Peyer's patch (tissue), 4 donors: ENCODE measurements around the gene ST3GAL4.

Source experiments
- POLR2A ChIP-seq, 2 donors: fragments of 450-650 bp; IDR thresholded peaks; one replicate each; pipeline ENCODE4 v1.5.1; 2017; ENCODE audit warnings: antibody characterized with exemption in 2 of 2, mild to moderate bottlenecking in 2 of 2, moderate library complexity in 2 of 2
- TF ChIP-seq, protein P1 (sequence below), 6 experiments: fragments of 450-650 bp in 4 of 6; fragments of 200-600 bp in 2 of 6; sonication (generic) in 1 of 6; IDR thresholded peaks; one replicate each; pipeline ENCODE4 v1.5.1; 2017 to 2019; ENCODE audit warnings: antibody characterized with exemption in 6 of 6, mild to moderate bottlenecking in 3 of 6, moderate library complexity in 1 of 6

DNA sequence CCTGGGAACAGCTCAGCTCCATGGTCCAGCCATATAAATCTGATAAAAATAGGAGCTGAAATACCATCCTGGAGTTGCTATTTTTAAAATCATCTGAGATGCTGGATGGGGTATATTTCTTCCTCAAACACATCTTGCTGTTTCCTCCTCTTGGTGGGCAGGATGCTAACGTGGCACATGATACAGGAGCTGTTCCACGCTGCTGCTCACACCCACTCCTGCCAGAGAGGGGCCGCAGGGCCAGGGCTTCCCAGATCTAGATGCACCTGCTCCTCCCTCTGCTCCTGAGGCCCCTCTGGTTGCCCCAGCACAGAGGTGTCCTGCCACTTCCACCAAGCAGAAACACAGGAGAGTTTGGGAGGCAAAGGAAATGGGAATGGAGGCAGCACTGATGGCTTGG is 3.3 kb upstream of the ST3GAL4 start:
- TF ChIP-seq, protein P1, sequence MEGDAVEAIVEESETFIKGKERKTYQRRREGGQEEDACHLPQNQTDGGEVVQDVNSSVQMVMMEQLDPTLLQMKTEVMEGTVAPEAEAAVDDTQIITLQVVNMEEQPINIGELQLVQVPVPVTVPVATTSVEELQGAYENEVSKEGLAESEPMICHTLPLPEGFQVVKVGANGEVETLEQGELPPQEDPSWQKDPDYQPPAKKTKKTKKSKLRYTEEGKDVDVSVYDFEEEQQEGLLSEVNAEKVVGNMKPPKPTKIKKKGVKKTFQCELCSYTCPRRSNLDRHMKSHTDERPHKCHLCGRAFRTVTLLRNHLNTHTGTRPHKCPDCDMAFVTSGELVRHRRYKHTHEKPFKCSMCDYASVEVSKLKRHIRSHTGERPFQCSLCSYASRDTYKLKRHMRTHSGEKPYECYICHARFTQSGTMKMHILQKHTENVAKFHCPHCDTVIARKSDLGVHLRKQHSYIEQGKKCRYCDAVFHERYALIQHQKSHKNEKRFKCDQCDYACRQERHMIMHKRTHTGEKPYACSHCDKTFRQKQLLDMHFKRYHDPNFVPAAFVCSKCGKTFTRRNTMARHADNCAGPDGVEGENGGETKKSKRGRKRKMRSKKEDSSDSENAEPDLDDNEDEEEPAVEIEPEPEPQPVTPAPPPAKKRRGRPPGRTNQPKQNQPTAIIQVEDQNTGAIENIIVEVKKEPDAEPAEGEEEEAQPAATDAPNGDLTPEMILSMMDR (IDR thresholded peaks at IDR 0.05) = no peak
- no peak for TF ChIP-seq POLR2A (IDR thresholded peaks at IDR 0.05)
